PFSK-1 (cell line): ENCODE measurements around the gene TWNK.

Experiments
- SIN3A ChIP-seq: IDR thresholded peaks from 2 replicates; pipeline ENCODE4 v1.6.1; 2012; ENCODE audit warnings: mild to moderate bottlenecking, low read length, moderate library complexity, borderline replicate concordance; ENCODE audit not compliant: insufficient read depth
- TAF1 ChIP-seq: IDR thresholded peaks from 2 replicates; pipeline ENCODE4 v1.6.1; 2012; ENCODE audit warnings: low read length, control low read depth, borderline replicate concordance; ENCODE audit not compliant: insufficient read depth

- peak; percentile 28; the same call in 1 of the 2 replicates for TF ChIP-seq TAF1
- TF ChIP-seq SIN3A, result no peak
These were observed 25.4 kb downstream of the TWNK start for GRCh38 chr10:101012525-101013364.
